HL-60 (cell line): Measurements from ENCODE around the gene RGS6.
"Not testable (repeated sequence)": the region's sequence is repeated elsewhere in the genome, so short reads cannot be mapped to it uniquely, and the experiment has no call there.

Experiments used
- CTCF ChIP-seq: IDR thresholded peaks from one replicate; pipeline ENCODE4 v1.5.1; 2011; ENCODE audit warnings: low read length, control low read depth, inconsistent platforms; ENCODE audit not compliant: insufficient read depth
- GABPA ChIP-seq: IDR thresholded peaks from 2 replicates; pipeline ENCODE4 v1.6.1; 2012; ENCODE audit warnings: low read depth
- POLR2AphosphoS5 ChIP-seq: IDR thresholded peaks from 2 replicates; pipeline ENCODE4 v1.6.1; 2012; ENCODE audit warnings: low read depth
- REST ChIP-seq: IDR thresholded peaks from 2 replicates; pipeline ENCODE4 v1.6.1; 2012; ENCODE audit warnings: low read depth; ENCODE audit not compliant: insufficient replicate concordance
- SPI1 ChIP-seq: IDR thresholded peaks from 2 replicates; pipeline ENCODE4 v1.6.1; 2012; ENCODE audit warnings: low read depth, mild to moderate bottlenecking, borderline replicate concordance

- TF ChIP-seq REST, CTCF, POLR2AphosphoS5, GABPA, SPI1: not testable (repeated sequence)
Observed at GRCh38 chr14:71939344-71939743, 7.1 kb downstream of the RGS6 start.
